Breast epithelium (tissue), 4 donors: ENCODE results near the gene NSD2. TPM values are rescaled to one million over a fixed set of nuclear protein-coding genes. Genes with fewer than 3 reads are reported as not detected.

Experiments used
- DNase-seq, 2 donors: peaks; one replicate each; pipeline ENCODE4 v3.0.0-alpha.2; 2019; ENCODE audit warnings: low spot score in 2 of 2
- H3K27ac ChIP-seq, 2 donors: fragments of 200-600 bp; sonication (generic) in 1 of 2; one replicate each; pipeline ENCODE4 v1.5.1; 2016 to 2019; ENCODE audit warnings: mild to moderate bottlenecking in 1 of 2
- H3K27me3 ChIP-seq, 2 donors: fragments of 200-600 bp; sonication (generic) in 1 of 2; one replicate each; pipeline versions ENCODE4 v1.5.1 to v1.6.0; 2017 to 2019; ENCODE audit warnings: control low read depth in 1 of 2, mild to moderate bottlenecking in 1 of 2
- H3K36me3 ChIP-seq: fragments of 200-600 bp; one replicate; pipeline ENCODE4 v1.5.1; 2019
- H3K4me1 ChIP-seq, 2 donors: fragments of 200-600 bp; sonication (generic); one replicate each; pipeline ENCODE4 v1.5.1; 2016 to 2019; ENCODE audit warnings: control low read depth in 1 of 2
- H3K4me3 ChIP-seq, 3 donors: fragments of 200-600 bp; sonication (generic); 1 replicate in 2 of 3; 2 replicates in 1 of 3; pipeline ENCODE4 v1.5.1; 2016 to 2019; ENCODE audit warnings: mild to moderate bottlenecking in 3 of 3, moderate library complexity in 2 of 3
- H3K9me3 ChIP-seq, 2 donors: fragments of 200-600 bp; sonication (generic) in 1 of 2; one replicate each; pipeline ENCODE4 v1.5.1; 2016 to 2019; ENCODE audit warnings: control low read depth in 1 of 2
- POLR2A ChIP-seq: fragments of 450-650 bp; IDR thresholded peaks from one replicate; pipeline ENCODE4 v1.6.1; 2016; ENCODE audit warnings: antibody characterized with exemption, mild to moderate bottlenecking, moderate library complexity
- POLR2AphosphoS5 ChIP-seq, 3 donors: sonication (generic); formaldehyde crosslinking; IDR thresholded peaks; one replicate each; pipeline ENCODE4 v1.6.1; 2017; ENCODE audit warnings: antibody characterized with exemption in 3 of 3
- intact Hi-C: fragments of 100-400 bp; cut with DNase I; formaldehyde crosslinking; loops from one replicate; pipeline ENCODE4 v1.15.1; 2023; ENCODE audit warnings: low total_unique reads
- total RNA-seq, 3 donors: library from RNA; depleted of rRNA; stranded (reverse); fragments of >200 nt; gene quantifications; one replicate each; pipeline ENCODE4 v1.1.0, GENCODE V29; 2016
- TF ChIP-seq, protein P1 (sequence below), 3 donors: fragments of 450-650 bp; IDR thresholded peaks; one replicate each; pipeline ENCODE4 v1.5.1; 2016 to 2017; ENCODE audit warnings: antibody characterized with exemption in 3 of 3, mild to moderate bottlenecking in 3 of 3, moderate library complexity in 3 of 3

NSD2 gene
- total RNA-seq, 3 donors from 2014 or later: 24.6 to 36.7 (median 30.8) TPM

DNA sequence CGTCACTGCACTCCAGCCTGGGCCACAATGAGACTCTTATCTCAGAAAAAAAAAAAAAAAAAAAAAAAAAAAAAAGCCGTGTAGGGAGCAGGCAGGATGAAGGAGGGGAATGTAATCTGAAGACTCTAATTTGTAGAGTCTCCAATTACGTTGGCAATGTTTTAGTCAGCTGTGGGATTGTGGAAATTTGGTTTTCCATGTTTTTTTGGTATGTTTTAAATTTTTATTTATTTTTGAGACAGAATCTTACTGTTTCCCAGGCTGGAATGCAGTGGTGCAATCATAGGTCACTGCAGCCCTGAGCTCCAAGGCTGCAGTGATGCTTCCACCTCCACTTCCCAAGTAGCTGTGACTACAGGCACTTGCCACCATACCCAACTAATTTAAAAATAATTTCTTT lies 56.5 kb downstream of the NSD2 start:
- H3K36me3 ChIP-seq: no peaks in the 10 kb centered on the region
- no peak overlapping the region for H3K27ac ChIP-seq
- no peaks in the 10 kb centered on the region for H3K4me1 ChIP-seq
- no peaks in the 10 kb centered on the region for H3K9me3 ChIP-seq
- TF ChIP-seq POLR2A: no peak
- H3K4me3 ChIP-seq: no peak overlapping the region
- intact Hi-C loops: loop anchor here (5.0 kb wide), 1 partner anchor 400 kb away; no protein-coding TSS in a partner anchor
- H3K27me3 ChIP-seq: no peaks in the 10 kb centered on the region
- DNase-seq: no peak

DNA sequence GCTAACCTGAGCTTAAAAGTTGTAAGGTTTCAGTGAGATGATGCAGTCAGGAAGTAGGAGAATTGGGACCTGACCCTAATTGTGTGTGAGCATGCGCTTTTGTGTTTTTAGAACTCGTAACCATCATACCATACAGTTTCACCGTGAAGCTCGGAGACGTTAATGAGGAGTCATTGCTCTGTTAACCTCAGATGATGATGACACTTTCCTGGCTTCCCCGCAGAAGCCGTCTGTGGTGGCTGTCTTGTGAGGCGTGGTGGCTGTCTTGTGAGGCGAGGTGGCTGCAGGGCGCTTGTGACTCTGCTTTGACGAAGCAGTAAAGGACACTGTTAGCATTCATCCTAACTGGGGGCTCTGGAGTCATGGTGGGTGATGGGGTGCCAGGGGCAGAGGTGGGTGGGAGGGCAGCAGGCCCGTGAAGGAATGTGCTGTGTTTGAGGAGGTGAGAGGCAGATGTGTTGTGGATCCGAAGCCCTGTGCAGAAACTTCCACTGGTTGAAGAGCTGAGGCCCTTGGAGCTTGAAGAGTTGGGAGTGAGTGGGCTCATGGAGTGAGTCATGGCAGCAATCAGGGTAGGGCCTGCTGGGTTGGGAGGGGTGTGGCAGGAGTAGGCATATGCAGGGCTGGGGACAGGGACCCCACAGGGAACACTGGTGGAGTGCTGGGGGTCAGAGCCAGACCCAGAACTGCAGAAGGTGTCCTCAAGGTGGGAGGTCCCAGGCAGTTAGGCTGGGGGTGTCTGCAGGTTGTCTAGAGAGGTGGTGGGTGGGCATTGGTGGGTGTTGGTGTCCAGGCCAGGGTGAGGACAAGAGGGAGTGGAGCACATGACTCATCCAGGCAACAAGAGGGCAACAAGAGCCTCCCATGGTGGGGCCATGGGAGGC lies 57.4 kb downstream of the NSD2 start:
- TF ChIP-seq POLR2A (no peak), POLR2AphosphoS5 (IDR thresholded peaks at IDR 0.05) (no peak)
- TF ChIP-seq, protein P1, sequence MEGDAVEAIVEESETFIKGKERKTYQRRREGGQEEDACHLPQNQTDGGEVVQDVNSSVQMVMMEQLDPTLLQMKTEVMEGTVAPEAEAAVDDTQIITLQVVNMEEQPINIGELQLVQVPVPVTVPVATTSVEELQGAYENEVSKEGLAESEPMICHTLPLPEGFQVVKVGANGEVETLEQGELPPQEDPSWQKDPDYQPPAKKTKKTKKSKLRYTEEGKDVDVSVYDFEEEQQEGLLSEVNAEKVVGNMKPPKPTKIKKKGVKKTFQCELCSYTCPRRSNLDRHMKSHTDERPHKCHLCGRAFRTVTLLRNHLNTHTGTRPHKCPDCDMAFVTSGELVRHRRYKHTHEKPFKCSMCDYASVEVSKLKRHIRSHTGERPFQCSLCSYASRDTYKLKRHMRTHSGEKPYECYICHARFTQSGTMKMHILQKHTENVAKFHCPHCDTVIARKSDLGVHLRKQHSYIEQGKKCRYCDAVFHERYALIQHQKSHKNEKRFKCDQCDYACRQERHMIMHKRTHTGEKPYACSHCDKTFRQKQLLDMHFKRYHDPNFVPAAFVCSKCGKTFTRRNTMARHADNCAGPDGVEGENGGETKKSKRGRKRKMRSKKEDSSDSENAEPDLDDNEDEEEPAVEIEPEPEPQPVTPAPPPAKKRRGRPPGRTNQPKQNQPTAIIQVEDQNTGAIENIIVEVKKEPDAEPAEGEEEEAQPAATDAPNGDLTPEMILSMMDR (IDR thresholded peaks at IDR 0.05): no peak
- DNase-seq: no peak
- intact Hi-C loops: loop anchor here (5.0 kb wide), 1 partner anchor 399 kb away; no protein-coding TSS in a partner anchor
- Histone ChIP-seq H3K27me3 (no peaks in the 10 kb centered on the region), H3K9me3 (no peaks in the 10 kb centered on the region), H3K4me3 (no peak overlapping the region), H3K27ac (no peak overlapping the region), H3K4me1 (no peaks in the 10 kb centered on the region), H3K36me3 (no peaks in the 10 kb centered on the region)

DNA sequence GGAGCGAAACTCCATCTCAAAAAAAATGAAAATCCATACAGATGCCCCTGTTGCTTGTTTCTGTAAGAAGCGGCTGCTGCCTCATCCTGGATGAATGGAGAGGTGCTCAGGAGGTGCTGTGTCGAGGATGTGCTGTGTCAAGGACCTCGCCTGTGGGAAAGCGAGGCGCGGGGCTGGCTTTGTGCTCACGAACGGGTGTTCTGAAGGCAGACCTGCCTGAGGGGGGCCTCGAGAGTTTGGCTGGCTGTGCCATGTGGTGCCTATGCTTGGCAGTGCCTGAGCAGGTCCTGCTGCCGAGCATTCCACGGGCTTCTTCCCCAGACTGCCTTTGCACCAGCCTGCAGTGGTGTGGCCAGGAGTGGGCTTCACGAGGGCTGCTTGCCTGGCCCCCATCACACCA lies 61.5 kb downstream of the NSD2 start:
- Histone ChIP-seq H3K9me3 (no peaks in the 10 kb centered on the region), H3K4me3 (no peak overlapping the region), H3K36me3 (no peaks in the 10 kb centered on the region), H3K27ac (no peak overlapping the region), H3K27me3 (no peaks in the 10 kb centered on the region), H3K4me1 (no peaks in the 10 kb centered on the region)
- DNase-seq: no peak
- intact Hi-C loops: no loop called here
- TF ChIP-seq, protein P1 (IDR thresholded peaks at IDR 0.05): no peak
- TF ChIP-seq POLR2A (no peak), POLR2AphosphoS5 (IDR thresholded peaks at IDR 0.05) (no peak)

DNA sequence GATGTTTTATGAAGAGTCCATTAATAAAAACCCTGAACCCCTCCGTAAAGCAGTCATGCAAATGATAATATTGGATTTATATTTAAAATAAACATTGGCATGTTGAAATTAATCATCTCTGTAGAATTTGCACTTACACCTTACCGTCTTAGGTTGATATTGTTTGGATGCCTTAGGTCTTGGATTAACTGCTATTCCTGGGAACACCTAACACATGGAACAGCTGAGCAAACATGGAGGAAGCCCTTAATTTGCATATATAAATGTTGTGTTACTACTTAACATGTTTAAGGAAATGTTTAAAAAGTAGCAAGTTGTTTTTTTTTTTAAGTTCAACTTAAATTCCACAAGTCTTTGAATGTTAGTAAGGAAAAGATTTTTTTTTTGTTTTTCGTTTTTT lies 62.5 kb downstream of the NSD2 start:
- no peaks in the 10 kb centered on the region for H3K4me1 ChIP-seq
- DNase-seq: no peak
- H3K27me3 ChIP-seq: no peaks in the 10 kb centered on the region
- H3K4me3 ChIP-seq: no peak overlapping the region
- H3K27ac ChIP-seq: no peak overlapping the region
- TF ChIP-seq POLR2AphosphoS5 (IDR thresholded peaks at IDR 0.05): no peak
- H3K36me3 ChIP-seq: no peaks in the 10 kb centered on the region
- no peaks in the 10 kb centered on the region for H3K9me3 ChIP-seq
- intact Hi-C loops: no loop called here

DNA sequence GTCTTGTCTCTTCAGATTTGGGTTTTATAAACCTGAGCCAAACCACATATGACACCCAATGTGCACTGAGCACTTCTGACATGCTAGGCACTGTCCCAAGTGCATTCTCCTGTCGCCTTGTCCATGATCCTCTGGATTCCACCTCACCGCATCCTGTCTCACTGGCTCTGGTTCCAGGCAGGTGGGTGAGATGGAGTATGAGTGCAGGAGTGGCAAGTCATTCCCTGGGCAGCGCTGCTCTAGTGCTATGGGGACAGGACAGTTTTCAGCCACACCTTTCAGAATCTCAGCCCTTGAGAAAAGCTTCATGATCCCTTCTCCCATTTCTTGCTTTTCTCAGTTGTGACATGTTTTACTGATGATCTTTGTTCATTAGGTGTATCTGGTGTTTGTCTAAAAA lies 66.4 kb downstream of the NSD2 start:
- no peak overlapping the region for H3K27ac ChIP-seq
- H3K9me3 ChIP-seq: no peaks in the 10 kb centered on the region
- no peaks in the 10 kb centered on the region for H3K36me3 ChIP-seq
- no peak for DNase-seq
- no peaks in the 10 kb centered on the region for H3K27me3 ChIP-seq
- TF ChIP-seq POLR2AphosphoS5 (IDR thresholded peaks at IDR 0.05) (no peak), POLR2A (no peak)
- TF ChIP-seq, protein P1 (IDR thresholded peaks at IDR 0.05): no peak
- no peaks in the 10 kb centered on the region for H3K4me1 ChIP-seq
- intact Hi-C loops: no loop called here
- H3K4me3 ChIP-seq: no peak overlapping the region

DNA sequence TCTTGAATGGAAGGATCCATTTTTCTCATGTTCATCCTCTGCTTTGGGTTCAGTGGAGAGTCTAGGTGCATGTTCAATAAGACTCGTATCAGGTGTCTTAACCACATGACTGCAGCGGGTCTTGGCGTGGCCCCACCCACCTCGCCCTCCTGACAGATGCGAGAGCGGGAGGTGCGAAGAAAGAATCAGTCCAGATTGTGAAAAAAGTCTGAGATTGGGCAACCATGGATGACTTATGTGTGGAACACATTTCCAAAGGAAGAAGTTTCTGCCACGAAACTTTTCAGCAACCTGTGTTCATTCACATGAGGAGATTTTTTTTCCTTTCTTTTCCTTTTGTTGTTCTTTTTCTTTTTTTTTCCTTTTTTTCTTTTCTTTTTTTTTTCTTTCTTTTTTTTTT lies 66.8 kb downstream of the NSD2 start:
- H3K4me3 ChIP-seq: no peak overlapping the region
- TF ChIP-seq POLR2A (no peak), POLR2AphosphoS5 (IDR thresholded peaks at IDR 0.05) (no peak)
- TF ChIP-seq, protein P1 (IDR thresholded peaks at IDR 0.05): no peak
- intact Hi-C loops: no loop called here
- H3K9me3 ChIP-seq: no peaks in the 10 kb centered on the region
- no peaks in the 10 kb centered on the region for H3K36me3 ChIP-seq
- H3K27me3 ChIP-seq: no peaks in the 10 kb centered on the region
- H3K27ac ChIP-seq: no peak overlapping the region
- H3K4me1 ChIP-seq: no peaks in the 10 kb centered on the region
- no peak for DNase-seq
